Uterus (tissue), 4 donors: ENCODE results near the gene SH3RF3. TPM values are rescaled to one million over a fixed set of nuclear protein-coding genes. Genes with fewer than 3 reads are reported as not detected.

Source experiments
- DNase-seq, 2 donors: peaks; one replicate each; pipeline ENCODE4 v3.0.0-alpha.2; 2019 to 2020
- H3K27ac ChIP-seq, 2 donors: fragments of 200-600 bp; sonication (generic); 1 replicate in 1 of 2; 2 replicates in 1 of 2; pipeline ENCODE4 v1.5.1; 2016 to 2018
- H3K27me3 ChIP-seq, 2 donors: fragments of 200-600 bp; sonication (generic); one replicate each; pipeline ENCODE4 v1.5.1; 2018 to 2019; ENCODE audit warnings: control low read depth in 1 of 2
- H3K36me3 ChIP-seq, 2 donors: fragments of 200-600 bp; sonication (generic); one replicate each; pipeline ENCODE4 v1.5.1; 2019; ENCODE audit warnings: control low read depth in 1 of 2
- H3K4me1 ChIP-seq, 2 donors: fragments of 200-600 bp; sonication (generic); one replicate each; pipeline ENCODE4 v1.5.1; 2018 to 2019; ENCODE audit warnings: control low read depth in 1 of 2
- H3K4me3 ChIP-seq, 2 donors: fragments of 200-600 bp; sonication (generic); 1 replicate in 1 of 2; 2 replicates in 1 of 2; pipeline ENCODE4 v1.5.1; 2018 to 2019; ENCODE audit warnings: mild to moderate bottlenecking in 1 of 2
- H3K9me3 ChIP-seq, 2 donors: fragments of 200-600 bp; sonication (generic); one replicate each; pipeline ENCODE4 v1.5.1; 2019; ENCODE audit warnings: control low read depth in 1 of 2
- CTCF ChIP-seq, 4 experiments: fragments of 200-600 bp in 2 of 4; fragments of 450-650 bp in 2 of 4; sonication (generic) in 2 of 4; IDR thresholded peaks; one replicate each; pipeline ENCODE4 v1.5.1; 2016 to 2019; ENCODE audit warnings: antibody characterized with exemption in 4 of 4, mild to moderate bottlenecking in 2 of 4, moderate library complexity in 1 of 4
- POLR2A ChIP-seq, 2 donors: fragments of 450-650 bp; IDR thresholded peaks; one replicate each; pipeline ENCODE4 v1.6.1; 2016; ENCODE audit warnings: antibody characterized with exemption in 2 of 2, mild to moderate bottlenecking in 1 of 2, moderate library complexity in 1 of 2
- intact Hi-C: fragments of 100-400 bp; cut with DNase I; formaldehyde crosslinking; loops from one replicate; pipeline ENCODE4 v1.15.1; 2023; ENCODE audit warnings: low total_unique reads
- total RNA-seq, 4 donors: library from RNA; depleted of rRNA in 3 of 4; stranded (reverse); fragments of >200 nt in 3 of 4; gene quantifications; one replicate each; pipeline versions ENCODE4 v1.1.0 to v1.2.4, GENCODE V29; 2014 to 2023
- donor health status: DM: yes; HTN: yes; CAD: no.

Gene SH3RF3
- total RNA-seq, 4 donors from 2014 or later, result 5.1 to 10.2 (median 8.7) TPM; not detected in 1

GRCh38 chr2:109527846-109528705 is 399.1 kb downstream of the SH3RF3 start:
- Histone ChIP-seq H3K9me3 (no peaks in the 10 kb centered on the region), H3K27ac (no peak overlapping the region), H3K27me3 (no peaks in the 10 kb centered on the region), H3K4me3 (no peak overlapping the region), H3K36me3 (no peaks in the 10 kb centered on the region), H3K4me1 (no peaks in the 10 kb centered on the region)
- intact Hi-C loops, result no loop called here
- peak in 1 of 2 donors; percentile 10 for DNase-seq
- no peak for TF ChIP-seq POLR2A (IDR thresholded peaks at IDR 0.05)
- TF ChIP-seq CTCF (IDR thresholded peaks at IDR 0.05), result no peak

GRCh38 chr2:109528811-109529501 is 400.0 kb downstream of the SH3RF3 start:
- intact Hi-C loops, result no loop called here
- H3K27me3 ChIP-seq, result no peaks in the 10 kb centered on the region
- no peaks in the 10 kb centered on the region for H3K36me3 ChIP-seq
- H3K9me3 ChIP-seq, result no peaks in the 10 kb centered on the region
- H3K4me1 ChIP-seq, result no peaks in the 10 kb centered on the region
- H3K27ac ChIP-seq, result peak overlapping the region; percentile 35 to 44
- H3K4me3 ChIP-seq, result no peak overlapping the region
- TF ChIP-seq POLR2A (IDR thresholded peaks at IDR 0.05) (no peak), CTCF (IDR thresholded peaks at IDR 0.05) (no peak)
- no peak for DNase-seq

GRCh38 chr2:109529532-109530449 is 400.8 kb downstream of the SH3RF3 start:
- TF ChIP-seq CTCF (IDR thresholded peaks at IDR 0.05) (no peak), POLR2A (IDR thresholded peaks at IDR 0.05) (no peak)
- Histone ChIP-seq H3K9me3 (no peaks in the 10 kb centered on the region), H3K27me3 (no peaks in the 10 kb centered on the region), H3K36me3 (no peaks in the 10 kb centered on the region), H3K4me3 (no peak overlapping the region), H3K27ac (peak overlapping the region; percentile 35 to 44), H3K4me1 (no peaks in the 10 kb centered on the region)
- peak in 1 of 2 donors; percentile 54 for DNase-seq
- intact Hi-C loops, result no loop called here

GRCh38 chr2:109530712-109531111 is 401.7 kb downstream of the SH3RF3 start:
- intact Hi-C loops, result no loop called here
- H3K9me3 ChIP-seq, result no peaks in the 10 kb centered on the region
- DNase-seq, result no peak
- H3K27me3 ChIP-seq, result no peaks in the 10 kb centered on the region
- no peak for TF ChIP-seq CTCF (IDR thresholded peaks at IDR 0.05)
- TF ChIP-seq POLR2A (IDR thresholded peaks at IDR 0.05), result no peak
- peak overlapping the region in 1 of 2 donors; percentile 24 for H3K27ac ChIP-seq
- H3K4me1 ChIP-seq, result no peaks in the 10 kb centered on the region
- no peaks in the 10 kb centered on the region for H3K36me3 ChIP-seq
- H3K4me3 ChIP-seq, result no peak overlapping the region
